HG02870 (cell line): Measurements from ENCODE around the gene ENO3.

Experiments
- ATAC-seq: cut with Tn5 transposase; IDR thresholded peaks from one replicate; pipeline ENCODE4 v1.9.1; 2021; ENCODE audit warnings: mild to moderate bottlenecking, moderate library complexity; ENCODE audit not compliant: unreplicated experiment

ENO3 gene

GRCh38 chr17:4972752-4973151, 21.8 kb downstream of the ENO3 start:
- ATAC-seq = no peak

- no peak for ATAC-seq
These were observed 22.6 kb downstream of the ENO3 start for GRCh38 chr17:4973256-4974114.

GRCh38 chr17:4974115-4974670, 23.3 kb downstream of the ENO3 start:
- no peak for ATAC-seq

DNA sequence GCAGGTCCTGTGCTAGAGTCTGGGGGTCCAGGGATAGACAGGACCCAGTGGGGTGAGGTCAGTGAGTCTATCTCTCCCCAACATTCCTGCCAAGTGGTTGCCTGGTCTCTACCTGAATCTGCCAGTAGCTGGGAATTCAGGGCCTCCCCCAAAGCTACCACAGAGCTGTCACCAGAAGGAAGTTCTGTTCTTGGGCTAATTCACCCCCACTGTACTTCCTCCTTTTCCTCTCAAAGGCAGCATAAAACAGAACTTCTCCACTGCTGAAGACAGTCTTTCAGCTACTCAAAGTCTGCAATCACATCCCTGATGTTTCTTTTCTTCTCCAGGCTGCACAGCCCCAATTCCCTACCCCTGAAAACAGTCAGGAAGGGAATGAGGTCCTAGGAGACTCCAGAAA, 27.8 kb downstream of the ENO3 start:
- ATAC-seq = no peak

GRCh38 chr17:4980644-4981216, 29.8 kb downstream of the ENO3 start:
- ATAC-seq = no peak

DNA sequence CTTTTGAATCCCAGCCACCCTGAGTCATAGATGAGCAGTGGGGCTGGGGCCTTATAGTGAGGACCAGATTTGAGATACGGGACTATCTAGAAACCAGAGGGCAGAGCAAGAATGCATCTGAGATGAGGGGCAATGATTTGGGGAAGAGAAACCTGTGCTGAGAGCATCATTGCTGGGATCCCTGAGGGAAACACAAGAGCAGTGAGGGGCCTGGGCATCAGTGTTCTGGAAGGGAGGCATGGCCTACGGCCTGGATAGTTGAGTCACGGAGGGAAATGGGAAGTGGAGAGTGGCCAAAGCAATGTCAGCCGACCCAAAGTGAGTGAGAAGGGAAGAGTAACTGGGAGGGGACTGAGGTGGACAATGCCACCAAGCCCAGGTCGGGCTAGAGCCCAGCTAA, 31.4 kb downstream of the ENO3 start:
- no peak for ATAC-seq

DNA sequence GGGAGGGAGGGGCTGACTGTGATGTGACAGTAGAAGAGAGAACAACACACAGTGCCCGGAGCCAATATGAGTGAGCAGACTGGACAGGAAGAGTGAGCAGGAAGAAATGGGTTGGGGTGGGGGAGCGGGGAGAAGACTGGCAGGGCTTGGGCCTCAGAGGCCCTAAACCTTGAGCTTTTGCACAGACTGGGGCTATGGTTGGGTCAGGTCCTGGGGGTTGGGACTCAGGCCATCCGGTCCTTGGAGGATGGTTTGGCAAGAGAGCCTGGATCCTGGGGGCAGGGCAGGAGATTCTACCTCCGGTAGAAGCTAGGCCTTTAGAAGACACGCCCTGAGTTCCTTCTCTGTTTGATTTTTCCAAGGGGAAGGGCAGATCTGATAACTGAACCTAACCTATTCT, 35.5 kb downstream of the ENO3 start:
- no peak for ATAC-seq

DNA sequence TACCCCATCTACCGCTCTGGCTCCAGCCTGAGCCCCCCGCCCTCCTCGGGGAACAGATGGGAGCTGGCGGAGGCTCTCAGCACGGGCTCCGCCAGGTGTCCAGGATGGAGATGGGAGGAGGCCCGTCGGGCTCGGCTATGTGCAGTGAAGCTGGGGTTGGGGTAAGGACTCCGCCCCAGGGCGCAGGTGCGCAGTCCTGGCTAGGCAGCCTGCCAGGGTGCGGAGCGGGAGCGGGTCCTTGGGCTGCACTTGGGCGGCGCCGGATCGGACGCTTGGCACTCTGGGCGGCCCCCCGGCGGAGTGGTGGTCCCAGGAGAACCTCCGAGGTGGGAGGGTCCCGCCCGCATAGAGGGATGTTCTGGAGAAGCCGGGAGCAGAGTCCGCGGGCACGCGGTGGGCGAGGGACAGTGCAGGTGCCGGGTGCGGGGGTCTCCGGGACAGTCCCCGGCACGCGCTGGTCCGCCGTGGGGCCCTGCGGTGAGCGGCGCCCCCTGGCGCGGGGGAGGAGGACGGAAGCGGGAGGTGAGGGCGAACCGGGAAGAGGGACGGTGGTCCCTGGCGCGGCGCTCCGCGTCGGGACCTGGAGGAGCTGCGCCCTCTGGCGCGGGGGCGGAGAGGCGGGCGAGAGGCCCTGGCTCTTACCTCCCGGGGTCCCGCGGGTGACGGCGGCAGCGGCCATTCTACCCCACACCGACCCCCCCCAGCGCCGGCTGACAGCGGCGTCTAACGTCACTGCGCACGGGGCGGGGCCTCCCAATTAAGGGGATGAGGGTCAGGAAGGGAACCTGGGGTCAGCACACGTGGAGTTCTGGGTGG, 36.2 kb downstream of the ENO3 start, which contains the start of gene CAMTA2:
Gene CAMTA2 (minus strand): TSS at position 725 of the 816 bp plus-strand sequence. CDS start 1,453 bp downstream, outside the sequence.
- peak; percentile 65 for ATAC-seq

- ATAC-seq = no peak
These were observed 37.0 kb downstream of the ENO3 start for GRCh38 chr17:4987767-4988567.

- ATAC-seq = no peak
These were observed 43.2 kb downstream of the ENO3 start for GRCh38 chr17:4994081-4994595.

- ATAC-seq = peak; percentile 88
These were observed 46.5 kb downstream of the ENO3 start, which contains the start of the genes INCA1 and KIF1C for GRCh38 chr17:4997302-4998026. Gene INCA1, minus strand, starts transcription at chr17:4997522. Its CDS starts 3,085 bp downstream, at chr17:4994437. Gene KIF1C, plus strand, starts transcription at chr17:4997950. Its CDS starts 2,297 bp downstream, at chr17:5000247.

- ATAC-seq = no peak
These were observed 47.3 kb downstream of the ENO3 start for GRCh38 chr17:4998027-4998731.

- no peak for ATAC-seq
These were observed 48.0 kb downstream of the ENO3 start for GRCh38 chr17:4998732-4999429.

- no peak for ATAC-seq
These were observed 48.6 kb downstream of the ENO3 start for GRCh38 chr17:4999430-5000093.

DNA sequence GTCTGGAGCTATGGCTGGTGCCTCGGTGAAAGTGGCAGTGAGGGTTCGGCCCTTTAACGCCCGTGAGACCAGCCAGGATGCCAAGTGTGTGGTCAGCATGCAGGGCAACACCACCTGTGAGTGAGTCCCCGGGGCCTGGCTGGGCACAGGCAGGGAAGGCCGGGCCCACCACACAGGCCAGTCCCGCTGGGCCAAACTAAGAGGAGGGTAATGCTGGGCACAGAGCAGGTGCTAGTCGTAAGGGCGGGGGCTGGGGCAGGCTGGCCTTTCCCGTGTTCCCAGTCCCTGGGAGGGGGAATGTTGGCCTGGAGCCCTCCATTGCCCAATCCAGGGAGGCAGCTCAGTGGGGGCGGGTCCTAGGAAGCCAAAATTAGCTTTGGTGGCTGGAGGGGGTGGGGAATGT, 49.3 kb downstream of the ENO3 start:
- ATAC-seq = no peak

- ATAC-seq = no peak
These were observed 51.3 kb downstream of the ENO3 start for GRCh38 chr17:5002121-5002788.
